Lung microvascular endothelial cell (primary cell): ENCODE measurements around the gene LTBP4. TPM values are rescaled to one million over a fixed set of nuclear protein-coding genes. Genes with fewer than 3 reads are reported as not detected.
A peak's percentile ranks its signal among the peaks of the same experiment; 100 is the strongest.
"Not testable (repeated sequence)": the region's sequence is repeated elsewhere in the genome, so short reads cannot be mapped to it uniquely, and the experiment has no call there.

Source experiments
- DNase-seq, 2 donors: peaks; one replicate each; pipeline versions ENCODE4 v3.0.0 to v3.0.0-alpha.2; 2010; ENCODE audit warnings: low read depth in 2 of 2
- total RNA-seq: library from RNA; depleted of rRNA; stranded (reverse); fragments of >200 nt; gene quantifications from 2 replicates; pipeline ENCODE4 v1.2.1, GENCODE V29; 2014

LTBP4 gene
- total RNA-seq, 1 donor from 2014 or later = 54.4 TPM

- no peak for DNase-seq
These were observed 25.8 kb upstream of the LTBP4 start for GRCh38 chr19:40575326-40575725.

DNA sequence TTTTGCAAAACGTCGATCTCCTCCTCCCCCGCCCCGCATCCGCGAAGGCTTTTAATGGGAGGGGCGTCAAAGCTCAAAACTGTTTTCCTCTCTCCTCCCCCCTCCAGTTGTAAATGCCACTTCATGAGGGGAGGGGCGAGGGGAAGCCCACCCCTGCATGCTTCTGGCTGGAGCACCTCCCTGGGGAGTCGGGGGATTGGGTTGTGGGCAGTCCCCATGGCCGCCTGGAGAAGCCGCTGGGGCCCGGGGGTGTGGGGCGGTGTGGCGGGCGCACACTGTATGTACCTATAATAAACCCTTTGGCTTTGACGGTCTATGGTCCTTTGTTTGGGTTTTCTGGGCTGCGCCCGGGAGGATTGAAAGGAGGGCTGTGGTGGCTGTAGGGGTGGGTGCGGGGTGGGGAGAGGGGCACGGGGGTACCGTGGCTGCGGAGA lies 25.0 kb upstream of the LTBP4 start:
- peak in 1 of 2 donors; percentile 39 for DNase-seq

GRCh38 chr19:40576585-40577451 lies 24.4 kb upstream of the LTBP4 start, which contains the start of gene SHKBP1:
SHKBP1 (plus strand) TSS chr19:40576873; CDS start chr19:40576900, 27 bp downstream.
- peak; percentile 94 to 95 for DNase-seq

DNA sequence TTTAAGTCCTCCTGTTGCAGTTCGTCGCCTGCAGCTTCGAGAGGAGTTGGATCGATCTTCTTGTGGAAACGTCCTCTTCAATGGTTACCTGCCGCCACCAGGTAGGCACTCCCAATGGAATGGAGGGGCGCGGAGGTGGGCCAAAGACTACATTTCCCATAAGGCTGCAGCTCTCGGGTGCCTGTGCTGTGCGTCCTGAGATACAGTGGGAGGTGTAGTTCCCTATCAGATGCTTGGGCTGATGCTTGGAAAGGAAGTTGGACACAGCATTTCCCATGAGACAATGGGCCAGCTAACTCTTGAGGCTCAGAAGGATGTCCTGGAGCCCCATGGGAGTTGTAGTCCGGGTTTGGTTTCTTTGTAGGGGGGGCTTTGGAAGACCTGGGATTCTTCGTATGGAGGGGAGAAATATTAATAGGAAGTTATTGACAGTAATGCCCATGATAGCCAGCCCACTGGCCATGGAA lies 22.7 kb upstream of the LTBP4 start:
- DNase-seq = peak; percentile 40 to 48

- DNase-seq = no peak
These were observed 20.6 kb upstream of the LTBP4 start for GRCh38 chr19:40580619-40581018.

GRCh38 chr19:40581531-40581930 lies 19.6 kb upstream of the LTBP4 start:
- DNase-seq = no peak

- DNase-seq = no peak
These were observed 18.7 kb upstream of the LTBP4 start for GRCh38 chr19:40582467-40582866.

DNA sequence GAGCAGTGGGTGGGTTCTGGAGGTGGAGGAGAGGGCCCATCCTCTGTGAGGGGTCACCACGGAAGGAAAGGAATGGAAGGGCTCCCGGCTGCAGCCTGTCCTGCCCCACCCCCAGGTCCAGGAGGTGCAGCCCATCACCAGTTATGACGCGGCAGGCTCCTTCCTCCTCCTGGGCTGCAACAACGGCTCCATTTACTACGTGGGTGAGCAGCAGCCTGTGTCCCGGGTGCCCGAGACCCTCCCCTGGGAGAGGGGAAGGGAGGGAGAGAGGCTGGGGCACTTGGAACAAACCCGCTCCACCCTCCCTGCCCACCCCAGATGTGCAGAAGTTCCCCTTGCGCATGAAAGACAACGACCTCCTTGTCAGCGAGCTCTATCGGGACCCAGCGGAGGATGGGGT lies 17.9 kb upstream of the LTBP4 start:
- DNase-seq = no peak

GRCh38 chr19:40584007-40584406 lies 17.2 kb upstream of the LTBP4 start:
- DNase-seq = no peak

DNA sequence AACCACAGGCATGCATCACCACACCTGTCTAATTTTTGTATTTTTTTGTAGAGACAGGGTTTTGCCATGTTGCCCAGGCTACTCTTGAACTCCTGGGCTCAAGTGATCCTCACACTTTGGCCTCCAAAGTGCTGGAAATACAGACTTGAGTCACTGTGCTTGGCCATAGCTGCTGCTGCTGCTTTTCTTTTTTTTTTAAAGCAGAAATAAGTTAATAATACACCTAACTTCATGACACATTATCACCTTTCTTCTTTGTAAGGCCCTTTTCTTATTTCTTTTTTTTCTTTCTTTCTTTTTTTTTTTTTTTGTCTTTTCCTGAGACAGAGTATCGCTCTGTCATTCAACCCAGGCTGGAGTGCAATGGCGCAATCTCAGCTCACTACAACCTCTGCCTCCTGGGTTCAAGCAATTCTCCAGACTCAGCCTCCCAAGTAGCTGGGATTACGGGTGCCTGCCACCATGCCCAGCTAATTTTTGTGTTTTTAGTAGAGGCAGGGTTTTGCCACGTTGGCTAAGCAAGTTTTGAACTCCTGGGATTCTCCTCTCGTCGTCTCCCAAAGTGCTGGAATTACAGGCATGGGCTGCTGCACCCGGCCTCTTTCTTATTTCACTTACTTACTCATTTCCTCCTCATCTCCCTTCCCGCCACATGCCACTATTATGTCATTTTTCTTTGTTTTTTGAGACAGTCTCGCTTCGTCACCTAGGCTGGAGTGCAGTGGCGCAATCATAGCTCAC lies 15.8 kb upstream of the LTBP4 start:
- peak; percentile 29 to 90 for DNase-seq

GRCh38 chr19:40585982-40586422 lies 15.2 kb upstream of the LTBP4 start:
- DNase-seq = no peak

DNA sequence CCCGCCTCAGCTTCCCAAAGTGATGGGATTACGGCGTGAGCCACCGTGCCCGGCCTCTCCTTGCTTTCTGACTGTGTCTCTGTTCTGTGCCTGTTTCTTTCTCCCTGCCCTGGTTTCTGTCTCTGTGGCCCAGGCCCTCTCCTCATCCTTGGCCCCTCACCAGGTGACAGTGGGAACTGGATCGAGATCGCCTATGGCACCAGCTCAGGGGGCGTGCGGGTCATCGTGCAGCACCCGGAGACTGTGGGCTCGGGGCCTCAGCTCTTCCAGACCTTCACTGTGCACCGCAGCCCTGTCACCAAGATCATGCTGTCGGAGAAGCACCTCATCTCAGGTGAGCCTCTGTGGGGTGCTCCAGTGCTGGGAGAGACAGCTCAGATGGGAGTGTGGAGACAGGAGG lies 14.6 kb upstream of the LTBP4 start:
- DNase-seq = no peak

- DNase-seq = peak; percentile 49 to 74
These were observed 12.9 kb upstream of the LTBP4 start for GRCh38 chr19:40588110-40588854.

GRCh38 chr19:40588926-40589569 lies 12.1 kb upstream of the LTBP4 start:
- DNase-seq = no peak

GRCh38 chr19:40589591-40590429 lies 11.4 kb upstream of the LTBP4 start:
- no peak for DNase-seq

DNA sequence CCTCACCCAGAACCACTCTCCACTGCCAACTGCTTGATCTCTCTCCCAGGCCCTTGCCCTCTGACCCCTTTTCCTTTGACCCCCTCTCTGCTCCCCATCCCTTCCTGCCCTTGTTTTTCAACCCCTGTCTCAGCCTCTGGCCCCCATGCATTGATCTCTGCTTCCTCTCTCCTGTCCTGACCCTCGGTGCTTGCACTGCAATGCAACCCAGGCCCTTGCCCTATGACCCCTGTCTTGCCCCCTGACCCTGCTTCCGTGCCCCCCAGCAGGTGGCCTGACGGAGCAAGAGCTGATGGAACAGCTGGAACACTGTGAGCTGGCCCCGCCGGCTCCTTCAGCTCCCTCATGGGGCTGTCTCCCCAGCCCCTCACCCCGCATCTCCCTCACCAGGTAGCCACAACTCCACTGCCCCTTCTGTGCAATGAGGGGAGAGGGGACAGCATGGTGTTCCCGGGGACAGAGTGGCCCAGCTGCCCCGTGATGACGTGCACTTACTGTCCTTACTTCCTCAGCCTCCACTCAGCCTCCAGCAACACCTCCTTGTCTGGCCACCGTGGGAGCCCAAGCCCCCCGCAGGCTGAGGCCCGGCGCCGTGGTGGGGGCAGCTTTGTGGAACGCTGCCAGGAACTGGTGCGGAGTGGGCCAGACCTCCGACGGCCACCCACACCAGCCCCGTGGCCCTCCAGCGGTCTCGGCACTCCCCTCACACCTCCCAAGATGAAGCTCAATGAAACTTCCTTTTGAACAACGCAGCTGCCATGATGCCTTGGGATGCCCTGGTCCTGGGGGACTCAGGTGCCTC lies 10.5 kb upstream of the LTBP4 start:
- DNase-seq = no peak

DNA sequence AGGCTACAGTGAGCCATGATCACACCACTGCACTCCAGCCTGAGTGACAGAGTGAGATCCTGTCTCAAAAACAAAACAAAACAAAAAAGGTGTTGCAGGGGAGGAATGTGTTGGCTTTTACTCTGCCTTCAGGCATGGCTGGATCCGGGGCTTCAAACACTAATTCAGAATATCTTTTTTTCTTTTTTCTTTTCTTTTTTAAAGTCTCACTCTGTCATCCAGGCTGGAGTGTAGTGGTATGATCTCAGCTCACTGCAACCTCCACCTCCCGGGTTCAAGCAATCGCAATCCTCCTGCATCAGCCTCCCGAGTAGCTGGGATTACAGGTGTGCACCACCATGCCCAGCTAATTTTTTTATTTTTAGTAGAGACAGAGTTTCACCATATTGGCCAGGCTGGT lies 9.4 kb upstream of the LTBP4 start:
- not testable (repeated sequence) for DNase-seq

- peak; percentile 68 to 72 for DNase-seq
These were observed 9.0 kb upstream of the LTBP4 start for GRCh38 chr19:40592170-40592569.

- DNase-seq = no peak
These were observed 6.9 kb upstream of the LTBP4 start for GRCh38 chr19:40594255-40594654.
